HEK293 (cell line): ENCODE data around the gene NCBP1.

Experiments used
- GLIS1 ChIP-seq: fragments of 450-650 bp; formaldehyde crosslinking; IDR thresholded peaks from 2 replicates; pipeline ENCODE4 v1.5.1; 2016; ENCODE audit warnings: missing biosample characterization, missing genetic modification characterization
- HIC1 ChIP-seq: fragments of 450-650 bp; formaldehyde crosslinking; IDR thresholded peaks from 2 replicates; pipeline ENCODE4 v1.5.1; 2016; ENCODE audit warnings: missing biosample characterization, missing genetic modification characterization
- PRDM6 ChIP-seq: fragments of 450-650 bp; formaldehyde crosslinking; IDR thresholded peaks from 2 replicates; pipeline ENCODE4 v1.5.1; 2017; ENCODE audit warnings: missing biosample characterization, missing genetic modification characterization
- SCRT2 ChIP-seq: fragments of 450-650 bp; formaldehyde crosslinking; IDR thresholded peaks from 2 replicates; pipeline ENCODE4 v1.5.1; 2016; ENCODE audit warnings: missing biosample characterization, missing genetic modification characterization
- SP2 ChIP-seq: fragments of 450-650 bp; formaldehyde crosslinking; IDR thresholded peaks from 2 replicates; pipeline ENCODE4 v1.5.1; 2016; ENCODE audit warnings: missing biosample characterization, missing genetic modification characterization
- SP7 ChIP-seq: fragments of 450-650 bp; formaldehyde crosslinking; IDR thresholded peaks from 2 replicates; pipeline ENCODE4 v1.5.1; 2016; ENCODE audit warnings: missing biosample characterization, missing genetic modification characterization
- ZBTB26 ChIP-seq: fragments of 450-650 bp; formaldehyde crosslinking; optimal IDR thresholded peaks from 2 replicates; pipeline ENCODE3; 2016; ENCODE audit warnings: missing biosample characterization, mild to moderate bottlenecking, missing genetic modification characterization
- ZBTB49 ChIP-seq: fragments of 450-650 bp; formaldehyde crosslinking; IDR thresholded peaks from 2 replicates; pipeline ENCODE4 v1.5.1; 2016; ENCODE audit warnings: missing biosample characterization, missing genetic modification characterization, low read depth
- ZFP3 ChIP-seq: fragments of 450-650 bp; formaldehyde crosslinking; IDR thresholded peaks from 2 replicates; pipeline ENCODE4 v1.5.1; 2016; ENCODE audit warnings: low read depth, missing biosample characterization, missing genetic modification characterization
- ZIC2 ChIP-seq: fragments of 450-650 bp; formaldehyde crosslinking; IDR thresholded peaks from 2 replicates; pipeline ENCODE4 v1.5.1; 2016; ENCODE audit warnings: missing biosample characterization, missing genetic modification characterization
- ZNF133 ChIP-seq: fragments of 450-650 bp; formaldehyde crosslinking; IDR thresholded peaks from 2 replicates; pipeline ENCODE4 v1.5.1; 2016; ENCODE audit warnings: missing biosample characterization, missing genetic modification characterization
- ZNF148 ChIP-seq: fragments of 450-650 bp; formaldehyde crosslinking; IDR thresholded peaks from 2 replicates; pipeline ENCODE4 v1.5.0; 2017; ENCODE audit warnings: missing biosample characterization, missing genetic modification characterization, borderline replicate concordance
- ZNF155 ChIP-seq: fragments of 450-650 bp; formaldehyde crosslinking; IDR thresholded peaks from 2 replicates; pipeline ENCODE4 v1.5.1; 2016; ENCODE audit warnings: missing biosample characterization, missing genetic modification characterization
- ZNF18 ChIP-seq: fragments of 450-650 bp; formaldehyde crosslinking; IDR thresholded peaks from 2 replicates; pipeline ENCODE4 v1.5.1; 2016; ENCODE audit warnings: missing biosample characterization, missing genetic modification characterization
- ZNF221 ChIP-seq: fragments of 450-650 bp; formaldehyde crosslinking; IDR thresholded peaks from 2 replicates; pipeline ENCODE4 v1.5.1; 2017; ENCODE audit warnings: missing biosample characterization, missing genetic modification characterization, borderline replicate concordance
- ZNF266 ChIP-seq: fragments of 450-650 bp; formaldehyde crosslinking; IDR thresholded peaks from 2 replicates; pipeline ENCODE4 v1.5.1; 2016; ENCODE audit warnings: missing biosample characterization, missing genetic modification characterization, low read depth
- ZNF280C ChIP-seq: fragments of 450-650 bp; formaldehyde crosslinking; IDR thresholded peaks from 2 replicates; pipeline ENCODE4 v1.5.1; 2016; ENCODE audit warnings: missing biosample characterization, missing genetic modification characterization
- ZNF335 ChIP-seq: fragments of 450-650 bp; formaldehyde crosslinking; conservative IDR thresholded peaks from 2 replicates; pipeline ENCODE4 v1.5.1; 2016; ENCODE audit warnings: missing biosample characterization, missing genetic modification characterization
- ZNF416 ChIP-seq: fragments of 450-650 bp; formaldehyde crosslinking; IDR thresholded peaks from 2 replicates; pipeline ENCODE4 v1.5.1; 2016; ENCODE audit warnings: missing biosample characterization, missing genetic modification characterization
- ZNF449 ChIP-seq: fragments of 450-650 bp; formaldehyde crosslinking; IDR thresholded peaks from 2 replicates; pipeline ENCODE4 v1.5.1; 2017; ENCODE audit warnings: missing biosample characterization, mild to moderate bottlenecking, missing genetic modification characterization, moderate library complexity
- ZNF791 ChIP-seq: fragments of 450-650 bp; formaldehyde crosslinking; IDR thresholded peaks from 2 replicates; pipeline ENCODE4 v1.5.1; 2016; ENCODE audit warnings: missing biosample characterization, missing genetic modification characterization
- ZSCAN30 ChIP-seq: fragments of 450-650 bp; IDR thresholded peaks from 2 replicates; pipeline ENCODE4 v1.5.1; 2018; ENCODE audit warnings: missing biosample characterization, mild to moderate bottlenecking, missing genetic modification characterization, moderate library complexity

The NCBP1 gene

GRCh38 chr9:97632985-97633858, at the start of gene NCBP1, which contains the start of gene TSTD2 (continued):
- TF ChIP-seq ZBTB26: no peak
- TF ChIP-seq ZNF155 (tag by site-specific recombination): no peak
- no peak for TF ChIP-seq ZIC2 (tag by site-specific recombination)
- no peak for TF ChIP-seq ZNF221 (tag by site-specific recombination)
- TF ChIP-seq ZNF416 (tag by site-specific recombination): no peak
- peak; percentile 21; the same call in 1 of the 2 replicates for TF ChIP-seq PRDM6 (tag by site-specific recombination)
- no peak for TF ChIP-seq ZNF280C (tag by site-specific recombination)
- peak; percentile 21; the same call in 1 of the 2 replicates for TF ChIP-seq GLIS1 (tag by site-specific recombination)
- no peak for TF ChIP-seq ZNF133 (tag by site-specific recombination)
- no peak for TF ChIP-seq ZNF791 (tag by site-specific recombination)
- TF ChIP-seq ZNF148 (tag by site-specific recombination): no peak; the same call in 1 of the 2 replicates
- TF ChIP-seq SP7 (tag by site-specific recombination): 0 out of 2 replicates have a peak, but pooled peaks have one; percentile 67
- no peak for TF ChIP-seq ZBTB49 (tag by site-specific recombination)
- no peak for TF ChIP-seq ZNF18 (tag by site-specific recombination)
- TF ChIP-seq ZNF266 (tag by site-specific recombination): no peak
- peak; percentile 92 for TF ChIP-seq SP2 (tag by site-specific recombination)
- TF ChIP-seq HIC1 (tag by site-specific recombination): no peak
- TF ChIP-seq SCRT2 (tag by site-specific recombination): no peak
- TF ChIP-seq ZSCAN30 (tag by site-specific recombination): peak; percentile 94; the same call in 1 of the 2 replicates
- TF ChIP-seq ZNF335 (tag by site-specific recombination): peak; percentile 83
- TF ChIP-seq ZNF449 (tag by site-specific recombination): 0 out of 2 replicates have a peak, but pooled peaks have one; percentile 11
- TF ChIP-seq ZFP3 (tag by site-specific recombination): no peak
